IMR-90 (cell line): ENCODE data around the gene EXOC3L2. TPM values are rescaled to one million over a fixed set of nuclear protein-coding genes. Genes with fewer than 3 reads are reported as not detected.

Experiments
- ATAC-seq: fragments of 200-7000 bp; cut with Tn5 transposase; 2 replicates; pipeline ENCODE4 v1.9.1; 2020; ENCODE audit warnings: low read depth, mild to moderate bottlenecking, moderate library complexity
- BruUV-seq: library from RNA; stranded (reverse); fragments of 400-500 nt; replicated peaks from 2 replicates; lab custom pipeline; 2021; lab: Mats Ljungman, UMichigan
- CTCF ChIA-PET: fragments of 300-600 bp; formaldehyde crosslinking; extraction: SDS; loops from one replicate; lab custom pipeline; 2021; ENCODE audit warnings: antibody characterized with exemption; lab: Yijun Ruan, JAX
- POLR2A ChIA-PET: fragments of 300-600 bp; sonication (Branson Sonifier 250); formaldehyde crosslinking; loops from one replicate; lab custom pipeline; 2022; ENCODE audit warnings: antibody characterized with exemption; ENCODE audit not compliant: unreplicated experiment; lab: Charles Lee
- DNase-seq: peaks from one replicate; pipeline ENCODE4 v3.0.0; 2013
- H2AFZ ChIP-seq: replicated peaks from 2 replicates; pipeline ENCODE3; 2013; ENCODE audit warnings: low read length, mild to moderate bottlenecking; ENCODE audit not compliant: poor library complexity
- H2AK5ac ChIP-seq: 2 replicates; pipeline ENCODE4 v1.6.1; 2013; ENCODE audit warnings: low read depth, low read length, inconsistent platforms
- H2AK9ac ChIP-seq: replicated peaks from 2 replicates; pipeline ENCODE3; 2013; ENCODE audit warnings: mild to moderate bottlenecking, low read depth, low read length, moderate library complexity; ENCODE audit not compliant: poor library complexity
- H2BK120ac ChIP-seq: 2 replicates; pipeline ENCODE4 v1.6.1; 2013; ENCODE audit warnings: low read depth, low read length, inconsistent platforms
- H2BK15ac ChIP-seq: 3 replicates; pipeline ENCODE4 v1.6.1; 2013; ENCODE audit warnings: low read depth, low read length, inconsistent platforms
- H2BK20ac ChIP-seq: 2 replicates; pipeline ENCODE4 v1.6.1; 2013; ENCODE audit warnings: low read depth, mild to moderate bottlenecking, inconsistent platforms, low read length, moderate library complexity
- H2BK5ac ChIP-seq: 2 replicates; pipeline ENCODE4 v1.6.1; 2013; ENCODE audit warnings: mild to moderate bottlenecking, low read depth, low read length, inconsistent platforms; ENCODE audit not compliant: poor library complexity, severe bottlenecking
- H3K14ac ChIP-seq: replicated peaks from 2 replicates; pipeline ENCODE4 v1.6.1; 2013; ENCODE audit warnings: low read depth, low read length, inconsistent platforms
- H3K18ac ChIP-seq: 2 replicates; pipeline ENCODE4 v1.6.1; 2013; ENCODE audit warnings: low read depth, low read length, control low read depth
- H3K23ac ChIP-seq: 2 replicates; pipeline ENCODE4 v1.6.1; 2013; ENCODE audit warnings: low read depth, low read length, inconsistent platforms
- H3K27ac ChIP-seq: 2 replicates; pipeline ENCODE4 v1.5.1; 2013; ENCODE audit warnings: mild to moderate bottlenecking, control low read depth, low read length; ENCODE audit not compliant: insufficient read depth
- H3K27me3 ChIP-seq: 2 replicates; pipeline ENCODE4 v1.6.1; 2013; ENCODE audit warnings: low read length; ENCODE audit not compliant: control insufficient read depth, insufficient read depth
- H3K36me3 ChIP-seq: 2 replicates; pipeline ENCODE4 v1.6.1; 2013; ENCODE audit warnings: low read length, mixed read lengths; ENCODE audit not compliant: control insufficient read depth, insufficient read depth
- H3K4ac ChIP-seq: 2 replicates; pipeline ENCODE4 v1.6.1; 2013; ENCODE audit warnings: low read depth, low read length, inconsistent platforms
- H3K4me1 ChIP-seq: 2 replicates; pipeline ENCODE4 v1.6.1; 2013; ENCODE audit warnings: low read length, mixed read lengths; ENCODE audit not compliant: control insufficient read depth, insufficient read depth
- H3K4me2 ChIP-seq: 2 replicates; pipeline ENCODE4 v1.6.1; 2013; ENCODE audit warnings: low read depth, mild to moderate bottlenecking, control low read depth, low read length, moderate library complexity
- H3K4me3 ChIP-seq: 2 replicates; pipeline ENCODE4 v1.5.1; 2013; ENCODE audit warnings: low read depth, mild to moderate bottlenecking, control low read depth, low read length, moderate library complexity; ENCODE audit not compliant: insufficient read depth
- H3K56ac ChIP-seq: 2 replicates; pipeline ENCODE4 v1.6.1; 2013; ENCODE audit warnings: low read length, inconsistent platforms; ENCODE audit not compliant: insufficient read depth; ENCODE audit errors: extremely low read depth
- H3K79me1 ChIP-seq, 2 experiments: 2 replicates each; pipeline ENCODE4 v1.6.1; 2013; ENCODE audit warnings: low read length in 2 of 2, inconsistent platforms in 1 of 2, low read depth in 1 of 2
- H3K9ac ChIP-seq: 2 replicates; pipeline ENCODE4 v1.6.1; 2013; ENCODE audit warnings: low read depth, low read length, control low read depth
- H3K9me1 ChIP-seq: 2 replicates; pipeline ENCODE4 v1.6.1; 2013; ENCODE audit warnings: low read length, inconsistent platforms; ENCODE audit not compliant: insufficient read depth
- H3K9me3 ChIP-seq: 2 replicates; pipeline ENCODE4 v1.6.1; 2013; ENCODE audit warnings: low read length; ENCODE audit not compliant: control insufficient read depth, insufficient read depth
- H4K20me1 ChIP-seq: 2 replicates; pipeline ENCODE4 v1.6.1; 2013; ENCODE audit warnings: low read length, inconsistent platforms; ENCODE audit not compliant: insufficient read depth
- H4K5ac ChIP-seq: 2 replicates; pipeline ENCODE4 v1.6.1; 2013; ENCODE audit warnings: mild to moderate bottlenecking, low read depth, low read length, control low read depth
- H4K8ac ChIP-seq, 2 experiments: 2 replicates each; pipeline ENCODE4 v1.6.1; 2013; ENCODE audit warnings: low read depth in 2 of 2, low read length in 2 of 2, control low read depth in 1 of 2, inconsistent platforms in 1 of 2
- H4K91ac ChIP-seq: 2 replicates; pipeline ENCODE4 v1.6.1; 2013; ENCODE audit warnings: low read depth, low read length, inconsistent platforms; ENCODE audit not compliant: insufficient read depth
- CHD1 ChIP-seq: IDR thresholded peaks from 2 replicates; pipeline ENCODE4 v1.6.1; 2012; ENCODE audit warnings: low read depth, low read length, improper control_type of control experiment
- FOS ChIP-seq: fragments of 150-350 bp; IDR thresholded peaks from 2 replicates; pipeline ENCODE4 v1.6.1; 2016; ENCODE audit warnings: low read depth, low read length
- MAFK ChIP-seq: IDR thresholded peaks from 2 replicates; pipeline ENCODE4 v1.6.1; 2012; ENCODE audit warnings: low read depth, low read length, improper control_type of control experiment
- MXI1 ChIP-seq: IDR thresholded peaks from 2 replicates; pipeline ENCODE4 v1.6.1; 2012; ENCODE audit warnings: low read depth, mild to moderate bottlenecking, low read length, moderate library complexity, borderline replicate concordance
- NFE2L2 ChIP-seq: fragments of 150-350 bp; IDR thresholded peaks from 2 replicates; pipeline ENCODE4 v1.6.1; 2016; ENCODE audit warnings: low read depth, mild to moderate bottlenecking, low read length
- POLR2A ChIP-seq: IDR thresholded peaks from 2 replicates; pipeline ENCODE4 v1.6.1; 2012; ENCODE audit warnings: mild to moderate bottlenecking, low read depth, low read length
- RCOR1 ChIP-seq: IDR thresholded peaks from 2 replicates; pipeline ENCODE4 v1.6.1; 2012; ENCODE audit warnings: mild to moderate bottlenecking, low read length, improper control_type of control experiment; ENCODE audit not compliant: insufficient replicate concordance
- SMC3 ChIP-seq: fragments of 150-350 bp; IDR thresholded peaks from 2 replicates; pipeline ENCODE4 v1.6.1; 2016; ENCODE audit warnings: low read depth, mild to moderate bottlenecking, antibody characterized with exemption, low read length, moderate library complexity
- WGBS, 2 experiments: methylation state at CpG; one replicate each; pipeline versions ENCODE4 v1.1.5 to v1.1.7; 2013; ENCODE audit warnings: missing lambda C conversion rate in 2 of 2; ENCODE audit not compliant: insufficient read length in 1 of 2; ENCODE audit errors: extremely low coverage in 2 of 2; 5-methylcytosine and 5-hydroxymethylcytosine counted together
- dilution Hi-C: fragments of 300-500 bp; cut with HindIII; formaldehyde crosslinking; loops from one replicate; pipeline ENCODE4 v1.14.3; 2018; ENCODE audit warnings: low sequenced_read_pairs; ENCODE audit not compliant: unreplicated experiment
- in situ Hi-C: fragments of 300-500 bp; cut with MboI; formaldehyde crosslinking; loops from 3 replicates; pipeline ENCODE4 v1.14.3; 2019; ENCODE audit warnings: low sequenced_read_pairs, inconsistent platforms, mixed read lengths
- intact Hi-C: fragments of 100-400 bp; cut with micrococcal nuclease; formaldehyde crosslinking; loops from 2 replicates; pipeline ENCODE4 v1.10.0; 2022
- polyA plus RNA-seq, 3 experiments: library from polyadenylated mRNA; depleted of rRNA; stranded (reverse); fragments of >200 nt; gene quantifications; 2 replicates each; pipeline ENCODE4 v1.2.3, GENCODE V29; 2012; ENCODE audit warnings: low replicate concordance in 1 of 3
- total RNA-seq: library from RNA; depleted of rRNA; stranded (reverse); fragments of >200 nt; gene quantifications from 2 replicates; pipeline ENCODE4 v1.2.3, GENCODE V29; 2012
- TF ChIP-seq, protein P1 (sequence below): fragments of 150-350 bp; IDR thresholded peaks from 2 replicates; pipeline ENCODE4 v1.6.1; 2016; ENCODE audit warnings: low read depth, mild to moderate bottlenecking, low read length, moderate library complexity, borderline replicate concordance

The EXOC3L2 gene
- total and polyA plus RNA-seq, 2 of the 4 experiments (the other 2 are of a cell fraction), result 0.03 TPM; not detected in 1

DNA sequence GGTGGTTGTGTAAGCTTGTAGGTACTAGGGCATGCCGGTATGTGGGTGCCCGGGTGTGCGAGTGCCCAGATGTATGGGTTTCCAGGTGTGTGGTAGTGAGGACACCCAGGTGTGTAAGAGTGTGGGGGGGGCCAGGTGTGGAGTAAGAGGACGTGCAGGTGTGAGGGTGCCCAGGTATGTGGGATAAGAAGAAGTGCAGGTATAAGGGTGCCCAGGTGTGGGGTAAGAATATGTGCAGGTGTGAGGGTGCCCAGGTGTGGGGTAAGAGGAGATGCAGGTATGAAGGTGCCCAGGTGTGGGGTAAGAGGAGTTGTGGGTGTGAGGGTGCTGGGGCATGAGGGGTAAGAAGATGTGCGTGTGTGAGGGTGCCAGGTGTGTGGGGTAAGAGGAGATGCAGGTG lies 20.2 kb upstream of the EXOC3L2 start:
- no peaks in the 10 kb centered on the region for H3K27me3 ChIP-seq
- no peak overlapping the region for H2AK9ac ChIP-seq
- H2AK5ac ChIP-seq, result no peak overlapping the region
- no peaks in the 10 kb centered on the region for H3K4me1 ChIP-seq
- intact Hi-C loops, result no loop called here
- TF ChIP-seq FOS (no peak), RCOR1 (no peak), MAFK (no peak), POLR2A (no peak), MXI1 (no peak), NFE2L2 (no peak), CHD1 (no peak), SMC3 (no peak)
- TF ChIP-seq, protein P1, sequence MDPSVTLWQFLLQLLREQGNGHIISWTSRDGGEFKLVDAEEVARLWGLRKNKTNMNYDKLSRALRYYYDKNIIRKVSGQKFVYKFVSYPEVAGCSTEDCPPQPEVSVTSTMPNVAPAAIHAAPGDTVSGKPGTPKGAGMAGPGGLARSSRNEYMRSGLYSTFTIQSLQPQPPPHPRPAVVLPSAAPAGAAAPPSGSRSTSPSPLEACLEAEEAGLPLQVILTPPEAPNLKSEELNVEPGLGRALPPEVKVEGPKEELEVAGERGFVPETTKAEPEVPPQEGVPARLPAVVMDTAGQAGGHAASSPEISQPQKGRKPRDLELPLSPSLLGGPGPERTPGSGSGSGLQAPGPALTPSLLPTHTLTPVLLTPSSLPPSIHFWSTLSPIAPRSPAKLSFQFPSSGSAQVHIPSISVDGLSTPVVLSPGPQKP, result no peak
- DNase-seq, result no peak
- ChIA-PET CTCF (no interaction called here), POLR2A (no interaction called here)
- no peak overlapping the region for H2BK20ac ChIP-seq
- no TSS peak for BruUV-seq
- H4K5ac ChIP-seq, result no peak overlapping the region
- no peaks in the 10 kb centered on the region for H3K9me3 ChIP-seq
- no peak overlapping the region for H4K8ac ChIP-seq
- H3K4me2 ChIP-seq, result no peak overlapping the region
- no peak overlapping the region for H3K4ac ChIP-seq
- no peak overlapping the region for H3K23ac ChIP-seq
- H3K4me3 ChIP-seq, result no peak overlapping the region
- no peak overlapping the region for H3K56ac ChIP-seq
- H3K79me1 ChIP-seq, result peaks cover 15 to 18% of the 10 kb centered on the region in 2 experiments
- in situ Hi-C loops, result no loop called here
- ATAC-seq, result no peak
- H2BK5ac ChIP-seq, result no peak overlapping the region
- no peak overlapping the region for H4K91ac ChIP-seq
- peaks cover 46% of the 10 kb centered on the region for H3K36me3 ChIP-seq
- no peak overlapping the region for H3K27ac ChIP-seq
- no peak overlapping the region for H3K18ac ChIP-seq
- H3K9me1 ChIP-seq, result 0 out of 2 replicates have a peak, but pooled peaks cover 7% of the 10 kb centered on the region
- no peak overlapping the region for H3K9ac ChIP-seq
- no peak overlapping the region for H2AFZ ChIP-seq
- dilution Hi-C loops, result no loop called here
- WGBS, 2 experiments, result 76% methylated on average over 2 of the region's 5 CpGs; no CpG with 5 or more reads in 1 of the 2 experiments
- no peak overlapping the region for H3K14ac ChIP-seq
- H4K20me1 ChIP-seq, result peaks cover 13% of the 10 kb centered on the region; the same call in 1 of the 2 replicates
- H2BK15ac ChIP-seq, result no peak overlapping the region
- H2BK120ac ChIP-seq, result no peak overlapping the region
